H9 (cell line): ENCODE data around the gene ARHGEF7. TPM values are rescaled to one million over a fixed set of nuclear protein-coding genes. Genes with fewer than 3 reads are reported as not detected.

ENCODE experiments used
- DNase-seq: peaks from one replicate; pipeline ENCODE4 v3.0.0-alpha.2; 2017
- H2AFZ ChIP-seq: one replicate; pipeline ENCODE4 v1.6.1; 2013; ENCODE audit warnings: mild to moderate bottlenecking, low read length, control low read depth, moderate library complexity
- H2AK5ac ChIP-seq: 2 replicates; pipeline ENCODE4 v1.6.1; 2013; ENCODE audit warnings: low read length, control low read depth, mixed read lengths; ENCODE audit not compliant: insufficient read length
- H2BK120ac ChIP-seq: one replicate; pipeline ENCODE4 v1.6.1; 2013; ENCODE audit warnings: low read depth, mild to moderate bottlenecking, low read length, control low read depth, inconsistent platforms; ENCODE audit not compliant: poor library complexity, severe bottlenecking
- H2BK12ac ChIP-seq: 2 replicates; pipeline ENCODE4 v1.6.1; 2013; ENCODE audit warnings: low read length, control low read depth, mixed read lengths, low read depth; ENCODE audit not compliant: insufficient read length
- H2BK15ac ChIP-seq: 2 replicates; pipeline ENCODE4 v1.6.1; 2013; ENCODE audit warnings: low read depth, low read length, control low read depth
- H2BK20ac ChIP-seq: one replicate; pipeline ENCODE4 v1.6.1; 2013; ENCODE audit warnings: low read depth, mild to moderate bottlenecking, low read length, control low read depth, inconsistent platforms; ENCODE audit not compliant: poor library complexity, severe bottlenecking
- H2BK5ac ChIP-seq: 2 replicates; pipeline ENCODE4 v1.6.1; 2013; ENCODE audit warnings: low read length, control low read depth, mixed read lengths; ENCODE audit not compliant: insufficient read length
- H3K14ac ChIP-seq: 2 replicates; pipeline ENCODE4 v1.6.1; 2013; ENCODE audit warnings: low read length, control low read depth; ENCODE audit not compliant: insufficient read depth
- H3K18ac ChIP-seq: 2 replicates; pipeline ENCODE4 v1.6.1; 2013; ENCODE audit warnings: low read depth, mild to moderate bottlenecking, mixed read lengths, low read length, control low read depth; ENCODE audit not compliant: insufficient read length
- H3K23ac ChIP-seq: 2 replicates; pipeline ENCODE4 v1.6.1; 2013; ENCODE audit warnings: low read length, control low read depth, mixed read lengths, low read depth; ENCODE audit not compliant: insufficient read length
- H3K23me2 ChIP-seq: 2 replicates; pipeline ENCODE4 v1.6.1; 2013; ENCODE audit warnings: low read depth, mild to moderate bottlenecking, mixed read lengths, low read length, control low read depth; ENCODE audit not compliant: insufficient read length, poor library complexity, severe bottlenecking
- H3K27ac ChIP-seq: 2 replicates; pipeline ENCODE4 v1.5.1; 2013; ENCODE audit warnings: low read length, control low read depth, mixed read lengths, low read depth; ENCODE audit not compliant: insufficient read length
- H3K27me3 ChIP-seq: 2 replicates; pipeline ENCODE4 v1.6.1; 2013; ENCODE audit warnings: low read length, control low read depth, inconsistent platforms; ENCODE audit not compliant: insufficient read depth
- H3K4ac ChIP-seq: 2 replicates; pipeline ENCODE4 v1.6.1; 2013; ENCODE audit warnings: low read depth, mild to moderate bottlenecking, control low read depth, inconsistent platforms, low read length, moderate library complexity
- H3K4me1 ChIP-seq: 2 replicates; pipeline ENCODE4 v1.6.1; 2013; ENCODE audit warnings: low read length, control low read depth, inconsistent platforms; ENCODE audit not compliant: insufficient read depth
- H3K4me2 ChIP-seq: 2 replicates; pipeline ENCODE4 v1.6.1; 2013; ENCODE audit warnings: low read length, control low read depth, mixed read lengths; ENCODE audit not compliant: insufficient read length, insufficient read depth
- H3K56ac ChIP-seq: 2 replicates; pipeline ENCODE4 v1.6.1; 2013; ENCODE audit warnings: low read depth, mild to moderate bottlenecking, mixed read lengths, low read length, control low read depth; ENCODE audit not compliant: insufficient read length
- H3K79me1 ChIP-seq: 2 replicates; pipeline ENCODE4 v1.6.1; 2013; ENCODE audit warnings: low read depth, mild to moderate bottlenecking, moderate library complexity, low read length, control low read depth, inconsistent platforms; ENCODE audit not compliant: insufficient read depth, poor library complexity, severe bottlenecking
- H3K79me2 ChIP-seq: 2 replicates; pipeline ENCODE4 v1.6.1; 2013; ENCODE audit warnings: low read length, control low read depth, inconsistent platforms; ENCODE audit not compliant: insufficient read depth
- H3K9ac ChIP-seq: 2 replicates; pipeline ENCODE4 v1.6.1; 2013; ENCODE audit warnings: low read length, control low read depth, mixed read lengths; ENCODE audit not compliant: insufficient read length; ENCODE audit errors: extremely low read depth
- H3K9me3 ChIP-seq: one replicate; pipeline ENCODE4 v1.6.1; 2013; ENCODE audit warnings: low read depth, low read length, inconsistent platforms; ENCODE audit not compliant: control insufficient read depth
- H3T11ph ChIP-seq: one replicate; pipeline ENCODE4 v1.6.1; 2013; ENCODE audit warnings: mild to moderate bottlenecking, low read length, control low read depth, inconsistent platforms
- H4K20me1 ChIP-seq: one replicate; pipeline ENCODE4 v1.6.1; 2013; ENCODE audit not compliant: control insufficient read depth, insufficient read length, insufficient read depth
- H4K5ac ChIP-seq: 2 replicates; pipeline ENCODE4 v1.6.1; 2013; ENCODE audit warnings: low read depth, mild to moderate bottlenecking, mixed read lengths, low read length, control low read depth; ENCODE audit not compliant: insufficient read length
- H4K8ac ChIP-seq: replicated peaks from 2 replicates; pipeline ENCODE4 v1.6.1; 2013; ENCODE audit warnings: low read length, control low read depth, mixed read lengths, low read depth; ENCODE audit not compliant: insufficient read length
- H4K91ac ChIP-seq: 2 replicates; pipeline ENCODE4 v1.6.1; 2013; ENCODE audit warnings: low read depth, mild to moderate bottlenecking, moderate library complexity, mixed read lengths, low read length, control low read depth; ENCODE audit not compliant: insufficient read length
- H3K27ac Mint-ChIP-seq, 3 experiments: 2 replicates in 2 of 3; 3 replicates in 1 of 3; pipeline ENCODE4 v1.8.0; 2020 to 2021; ENCODE audit warnings: mixed read lengths in 3 of 3, mild to moderate bottlenecking in 1 of 3, moderate library complexity in 1 of 3
- H3K27me3 Mint-ChIP-seq: 2 replicates; pipeline ENCODE4 v1.8.0; 2021; ENCODE audit warnings: low read depth, mild to moderate bottlenecking, moderate library complexity, mixed read lengths
- H3K36me3 Mint-ChIP-seq, 3 experiments: 2 replicates in 2 of 3; 3 replicates in 1 of 3; pipeline ENCODE4 v1.8.0; 2020 to 2021; ENCODE audit warnings: low read depth in 3 of 3, mixed read lengths in 3 of 3; ENCODE audit not compliant: insufficient read depth in 1 of 3
- H3K4me1 Mint-ChIP-seq, 2 experiments: 2 replicates each; pipeline ENCODE4 v1.8.0; 2020; ENCODE audit warnings: mixed read lengths in 2 of 2
- H3K4me3 Mint-ChIP-seq, 2 experiments: 2 replicates in 1 of 2; 3 replicates in 1 of 2; pipeline ENCODE4 v1.8.0; 2020 to 2021; ENCODE audit warnings: mild to moderate bottlenecking in 2 of 2, mixed read lengths in 2 of 2, moderate library complexity in 1 of 2
- H3K9me3 Mint-ChIP-seq, 2 experiments: 2 replicates in 1 of 2; 3 replicates in 1 of 2; pipeline ENCODE4 v1.8.0; 2020; ENCODE audit warnings: mild to moderate bottlenecking in 2 of 2, mixed read lengths in 2 of 2, moderate library complexity in 1 of 2
- WGBS: extraction: QIAGEN DNeasy Blood & Tissue Kit; methylation state at CpG from one replicate; pipeline ENCODE4 v1.1.7; 2013; ENCODE audit warnings: missing lambda C conversion rate, low lambda C conversion rate, mixed read lengths; ENCODE audit not compliant: insufficient read length; ENCODE audit errors: extremely low coverage; 5-methylcytosine and 5-hydroxymethylcytosine counted together
- total RNA-seq: library from RNA; stranded (reverse); gene quantifications from 2 replicates; pipeline ENCODE4 v1.2.1, GENCODE V29; 2021
- TF ChIP-seq, protein P1 (sequence below): fragments of 200-600 bp; sonication (generic); conservative IDR thresholded peaks from 3 replicates; pipeline ENCODE4 v1.8.0; 2021; ENCODE audit warnings: antibody characterized with exemption, mild to moderate bottlenecking

Gene ARHGEF7
- total RNA-seq, 1 experiment from 2014 or later, result 51.9 TPM

DNA sequence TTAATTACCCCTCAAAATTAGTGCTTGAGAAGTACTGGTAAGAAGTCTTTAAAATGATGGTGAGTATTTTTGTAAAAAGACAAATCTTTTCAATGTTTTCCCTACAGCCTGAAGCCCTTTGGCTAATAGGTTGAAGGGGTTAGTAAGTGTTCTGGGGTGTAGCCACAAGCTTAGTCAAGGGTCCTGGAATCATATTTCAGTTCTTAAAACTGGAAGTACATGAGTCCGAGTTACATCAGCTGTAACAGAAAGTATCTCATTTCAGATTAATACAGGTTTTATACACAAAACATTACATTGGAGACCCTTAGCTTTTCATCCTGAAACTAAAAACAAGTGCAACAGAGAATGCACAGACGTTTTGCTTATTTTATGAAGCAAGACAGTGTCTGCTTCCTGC lies 152.7 kb downstream of the ARHGEF7 start:
- H2BK15ac ChIP-seq, result no peak overlapping the region
- H2BK5ac ChIP-seq, result no peak overlapping the region
- H3T11ph ChIP-seq, result no peak overlapping the region
- H3K4me1 ChIP-seq, result no peaks in the 10 kb centered on the region
- Mint-ChIP-seq H3K4me3 (no peak overlapping the region), H3K36me3 (peaks cover 10 to 35% (median 25%) of the 10 kb centered on the region in 3 experiments; a peak in 6 of 7 replicates), H3K27ac (no peak overlapping the region), H3K27me3 (no peaks in the 10 kb centered on the region), H3K4me1 (peaks cover 21 to 22% of the 10 kb centered on the region in 2 experiments), H3K9me3 (no peaks in the 10 kb centered on the region)
- H3K79me2 ChIP-seq, result no peaks in the 10 kb centered on the region
- H4K20me1 ChIP-seq, result no peaks in the 10 kb centered on the region
- H3K56ac ChIP-seq, result no peak overlapping the region
- H3K9ac ChIP-seq, result no peak overlapping the region
- H2BK120ac ChIP-seq, result no peak overlapping the region
- no peak overlapping the region for H2BK12ac ChIP-seq
- no peaks in the 10 kb centered on the region for H3K9me3 ChIP-seq
- H3K4ac ChIP-seq, result no peak overlapping the region
- H4K91ac ChIP-seq, result no peak overlapping the region
- H3K79me1 ChIP-seq, result no peaks in the 10 kb centered on the region
- H3K23me2 ChIP-seq, result no peaks in the 10 kb centered on the region
- no peak overlapping the region for H3K4me2 ChIP-seq
- no peaks in the 10 kb centered on the region for H3K27me3 ChIP-seq
- TF ChIP-seq, protein P1, sequence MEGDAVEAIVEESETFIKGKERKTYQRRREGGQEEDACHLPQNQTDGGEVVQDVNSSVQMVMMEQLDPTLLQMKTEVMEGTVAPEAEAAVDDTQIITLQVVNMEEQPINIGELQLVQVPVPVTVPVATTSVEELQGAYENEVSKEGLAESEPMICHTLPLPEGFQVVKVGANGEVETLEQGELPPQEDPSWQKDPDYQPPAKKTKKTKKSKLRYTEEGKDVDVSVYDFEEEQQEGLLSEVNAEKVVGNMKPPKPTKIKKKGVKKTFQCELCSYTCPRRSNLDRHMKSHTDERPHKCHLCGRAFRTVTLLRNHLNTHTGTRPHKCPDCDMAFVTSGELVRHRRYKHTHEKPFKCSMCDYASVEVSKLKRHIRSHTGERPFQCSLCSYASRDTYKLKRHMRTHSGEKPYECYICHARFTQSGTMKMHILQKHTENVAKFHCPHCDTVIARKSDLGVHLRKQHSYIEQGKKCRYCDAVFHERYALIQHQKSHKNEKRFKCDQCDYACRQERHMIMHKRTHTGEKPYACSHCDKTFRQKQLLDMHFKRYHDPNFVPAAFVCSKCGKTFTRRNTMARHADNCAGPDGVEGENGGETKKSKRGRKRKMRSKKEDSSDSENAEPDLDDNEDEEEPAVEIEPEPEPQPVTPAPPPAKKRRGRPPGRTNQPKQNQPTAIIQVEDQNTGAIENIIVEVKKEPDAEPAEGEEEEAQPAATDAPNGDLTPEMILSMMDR, result no peak
- no peak overlapping the region for H3K14ac ChIP-seq
- no peak overlapping the region for H4K5ac ChIP-seq
- no peak overlapping the region for H2BK20ac ChIP-seq
- no peak overlapping the region for H3K18ac ChIP-seq
- no peak overlapping the region for H4K8ac ChIP-seq
- H3K27ac ChIP-seq, result no peak overlapping the region
- no peak overlapping the region for H3K23ac ChIP-seq
- no peak for DNase-seq
- WGBS, result no CpG with 5 or more reads among the region's 2 CpGs
- H2AFZ ChIP-seq, result no peak overlapping the region
- H2AK5ac ChIP-seq, result no peak overlapping the region
